Dendritic cell treated with granulocyte-macrophage colony-stimulating factor and Interleukin-4, amounts not matched to agents 40 ng/mL and 50 ng/mL, for 4 days (primary cell): ENCODE data around the gene HIGD1A.
A peak's percentile ranks its signal among the peaks of the same experiment; 100 is the strongest.
"Not testable (repeated sequence)": the region's sequence is repeated elsewhere in the genome, so short reads cannot be mapped to it uniquely, and the experiment has no call there.

Experiments used
- H3K27ac Mint-ChIP-seq: one replicate; pipeline ENCODE4 v1.8.0; 2022; ENCODE audit warnings: mild to moderate bottlenecking, mixed read lengths
- H3K27me3 Mint-ChIP-seq: one replicate; pipeline ENCODE4 v1.8.0; 2022; ENCODE audit warnings: mild to moderate bottlenecking, mixed read lengths
- H3K36me3 Mint-ChIP-seq: one replicate; pipeline ENCODE4 v1.8.0; 2022; ENCODE audit warnings: low read depth, mixed read lengths
- H3K4me1 Mint-ChIP-seq: one replicate; pipeline ENCODE4 v1.8.0; 2022; ENCODE audit warnings: low read depth, mixed read lengths
- H3K4me3 Mint-ChIP-seq: one replicate; pipeline ENCODE4 v1.8.0; 2022; ENCODE audit warnings: mild to moderate bottlenecking, moderate library complexity, mixed read lengths
- H3K9me3 Mint-ChIP-seq: one replicate; pipeline ENCODE4 v1.8.0; 2022; ENCODE audit warnings: mixed read lengths
- intact Hi-C: fragments of 100-400 bp; cut with micrococcal nuclease; formaldehyde crosslinking; loops from one replicate; pipeline ENCODE4 v1.15.0; 2022

Gene HIGD1A

DNA sequence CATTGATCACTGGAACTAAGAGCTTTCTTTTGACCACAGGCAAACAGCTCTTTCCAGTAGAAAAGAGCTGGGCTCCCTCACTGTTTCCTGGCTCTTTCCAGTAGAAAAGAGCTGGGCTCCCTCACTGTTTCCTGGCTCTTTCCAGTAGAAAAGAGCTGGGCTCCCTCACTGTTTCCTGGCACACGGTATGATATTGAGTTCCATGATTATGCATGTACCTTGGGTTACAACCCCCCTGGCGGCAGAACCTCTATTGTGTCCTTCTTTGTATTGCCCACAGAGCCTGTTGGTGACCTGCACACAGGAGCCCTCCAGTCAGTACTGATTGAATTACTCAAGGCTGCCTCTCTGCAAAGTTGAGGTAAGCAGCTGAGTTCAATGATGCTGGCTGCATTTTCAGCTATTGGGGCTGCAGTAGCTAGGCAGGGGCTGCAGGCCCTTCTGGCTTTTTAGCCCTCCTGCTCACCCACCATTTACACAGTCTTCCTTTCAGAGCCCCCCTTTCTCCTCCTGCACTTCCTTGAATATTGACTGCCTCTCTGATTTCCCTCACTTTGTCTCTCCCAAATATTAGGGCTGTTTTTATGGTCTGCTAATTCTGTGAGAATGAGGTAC lies 15.2 kb upstream of the HIGD1A start:
- no peak overlapping the region for H3K27ac Mint-ChIP-seq
- no peaks in the 10 kb centered on the region for H3K9me3 Mint-ChIP-seq
- H3K27me3 Mint-ChIP-seq = no peaks in the 10 kb centered on the region
- intact Hi-C loops = no loop called here
- H3K36me3 Mint-ChIP-seq = no peaks in the 10 kb centered on the region
- H3K4me3 Mint-ChIP-seq = no peak overlapping the region
- peaks cover 8% of the 10 kb centered on the region for H3K4me1 Mint-ChIP-seq

DNA sequence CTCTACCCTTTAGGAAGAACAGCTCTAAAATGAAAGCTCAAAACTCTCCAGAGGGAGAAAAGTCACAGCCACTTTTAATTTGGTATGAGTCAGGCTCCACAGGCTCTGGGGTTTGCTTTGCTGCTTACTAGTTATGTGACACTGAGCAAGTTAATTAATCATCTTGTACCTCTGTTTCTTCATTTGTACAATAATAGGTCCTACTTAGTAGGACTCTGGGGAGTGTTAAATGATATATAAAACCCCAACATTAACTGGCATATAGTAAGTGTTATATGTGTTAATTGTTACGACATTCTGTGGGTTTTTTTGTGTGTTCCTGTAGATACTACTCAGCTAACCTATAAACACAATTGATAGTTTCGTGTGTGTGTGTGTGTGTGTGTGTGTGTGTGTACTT lies 11.5 kb upstream of the HIGD1A start:
- H3K27me3 Mint-ChIP-seq = no peaks in the 10 kb centered on the region
- H3K4me3 Mint-ChIP-seq = no peak overlapping the region
- H3K27ac Mint-ChIP-seq = no peak overlapping the region
- H3K4me1 Mint-ChIP-seq = peaks cover 13% of the 10 kb centered on the region
- intact Hi-C loops = no loop called here
- H3K36me3 Mint-ChIP-seq = no peaks in the 10 kb centered on the region
- no peaks in the 10 kb centered on the region for H3K9me3 Mint-ChIP-seq

DNA sequence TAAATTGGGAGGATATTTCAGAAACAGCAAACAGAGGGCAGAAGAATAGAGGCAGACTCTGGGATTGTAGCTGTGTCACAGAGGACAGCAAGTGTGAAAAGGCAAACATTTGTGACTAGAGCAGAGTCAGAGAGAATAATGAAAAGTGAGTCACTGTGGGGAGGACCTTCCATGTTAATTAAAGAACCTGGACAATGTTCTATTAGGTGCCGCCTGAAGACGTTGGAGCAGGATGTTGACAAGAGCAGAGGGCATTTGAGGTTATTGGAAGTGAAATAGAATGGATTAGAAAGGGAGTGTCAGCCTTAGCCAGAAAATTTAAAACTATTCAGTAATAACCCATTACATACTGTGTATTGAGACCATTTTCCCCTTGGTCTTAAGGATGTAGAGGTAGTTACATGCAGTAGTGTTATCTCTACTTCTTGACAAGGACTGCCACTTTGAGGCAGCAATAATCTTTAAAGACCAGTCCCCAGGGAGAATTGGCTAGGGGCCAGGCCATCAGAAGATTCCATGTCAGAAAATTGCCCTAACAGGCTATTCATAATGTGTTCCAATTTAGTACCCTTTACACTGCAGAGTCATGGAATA lies 10.7 kb upstream of the HIGD1A start:
- Mint-ChIP-seq H3K4me3 (no peak overlapping the region), H3K27ac (no peak overlapping the region), H3K36me3 (no peaks in the 10 kb centered on the region), H3K4me1 (peaks cover 13% of the 10 kb centered on the region), H3K9me3 (no peaks in the 10 kb centered on the region), H3K27me3 (no peaks in the 10 kb centered on the region)
- intact Hi-C loops = no loop called here

DNA sequence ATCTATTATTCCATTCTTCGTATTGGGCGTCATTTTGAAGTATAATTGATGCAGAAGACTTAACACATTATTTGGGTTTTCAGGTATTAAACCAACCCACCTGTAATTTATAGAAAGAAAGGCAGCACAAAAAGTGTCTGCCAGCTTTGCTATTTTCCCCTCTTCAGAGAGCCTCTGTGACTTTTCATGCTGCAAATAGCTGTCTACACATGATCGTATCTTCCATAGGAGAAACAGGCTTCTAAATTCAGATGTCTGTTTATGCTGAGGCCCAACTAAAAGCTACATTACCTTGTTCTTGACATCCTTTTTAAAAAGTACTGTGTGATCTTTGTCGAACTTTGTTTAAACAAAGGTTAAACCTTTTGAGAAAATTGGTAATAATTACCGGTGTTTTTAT lies 10.0 kb upstream of the HIGD1A start:
- peaks cover 2% of the 10 kb centered on the region for H3K27me3 Mint-ChIP-seq

DNA sequence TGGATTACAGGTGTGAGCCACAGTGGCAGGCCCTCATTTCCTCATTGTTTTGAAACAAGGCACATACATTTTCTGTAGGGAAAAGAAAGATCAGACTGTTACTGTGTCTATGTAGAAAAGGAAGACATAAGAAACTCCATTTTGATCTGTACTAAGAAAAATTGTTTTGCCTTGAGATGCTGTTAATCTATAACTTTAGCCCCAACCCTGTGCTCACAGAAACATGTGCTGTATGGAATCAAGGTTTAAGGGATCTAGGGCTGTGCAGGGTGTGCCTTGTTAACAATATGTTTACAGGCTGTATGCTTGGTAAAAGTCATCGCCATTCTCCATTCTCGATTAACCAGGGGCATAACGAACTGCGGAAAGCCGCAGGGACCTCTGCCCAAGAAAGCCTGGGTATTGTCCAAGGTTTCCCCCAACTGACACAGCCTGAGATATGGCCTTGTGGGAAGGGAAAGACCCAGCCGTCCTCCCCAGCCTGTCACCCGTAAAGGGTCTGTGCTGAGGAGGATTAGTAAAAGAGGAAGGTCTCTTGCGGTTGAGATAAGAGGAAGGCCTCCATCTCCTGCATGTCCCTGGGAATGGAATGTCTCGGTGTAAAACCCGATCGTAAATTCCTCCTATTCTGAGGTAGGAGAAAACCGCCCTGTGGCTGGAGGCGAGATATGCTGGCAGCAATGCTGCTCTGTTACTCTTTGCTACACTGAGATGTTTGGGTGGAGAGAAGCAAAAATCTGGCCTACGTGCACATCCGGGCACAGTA lies 7.0 kb upstream of the HIGD1A start:
- H3K9me3 Mint-ChIP-seq, H3K36me3 Mint-ChIP-seq, H3K4me3 Mint-ChIP-seq, H3K27me3 Mint-ChIP-seq, intact Hi-C loops: not testable (repeated sequence)
- Mint-ChIP-seq H3K27ac (peak overlapping the region; percentile 15), H3K4me1 (peaks cover 13% of the 10 kb centered on the region)

More for the DNA sequence above, 10.0 kb upstream of the HIGD1A start:
- intact Hi-C loops = no loop called here
- Mint-ChIP-seq H3K9me3 (no peaks in the 10 kb centered on the region), H3K27ac (no peak overlapping the region), H3K4me1 (peaks cover 13% of the 10 kb centered on the region), H3K4me3 (no peak overlapping the region), H3K36me3 (no peaks in the 10 kb centered on the region)

DNA sequence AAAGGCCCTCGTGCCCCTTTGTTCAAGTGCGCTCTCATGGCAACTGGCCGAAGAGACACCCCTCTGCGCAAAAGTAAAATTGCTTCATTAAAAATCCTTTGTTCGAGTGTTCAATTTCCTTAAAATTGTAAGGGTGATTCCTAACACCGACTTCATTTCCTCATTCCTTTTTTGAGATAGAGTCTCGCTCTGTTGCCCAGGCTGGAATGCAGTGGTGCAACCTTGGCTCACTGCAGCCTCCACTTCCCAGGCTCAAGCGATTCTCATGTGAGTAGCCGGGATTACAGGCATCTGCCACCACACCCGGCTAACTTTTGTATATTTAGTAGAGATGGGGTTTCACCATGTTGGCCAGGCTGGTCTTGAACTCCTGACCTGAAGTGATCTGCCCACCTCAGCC lies 6.4 kb upstream of the HIGD1A start:
- peaks cover 14% of the 10 kb centered on the region for H3K27me3 Mint-ChIP-seq
- H3K4me1 Mint-ChIP-seq = peaks cover 13% of the 10 kb centered on the region
- H3K9me3 Mint-ChIP-seq, intact Hi-C loops, H3K27ac Mint-ChIP-seq, H3K4me3 Mint-ChIP-seq, H3K36me3 Mint-ChIP-seq: not testable (repeated sequence)

DNA sequence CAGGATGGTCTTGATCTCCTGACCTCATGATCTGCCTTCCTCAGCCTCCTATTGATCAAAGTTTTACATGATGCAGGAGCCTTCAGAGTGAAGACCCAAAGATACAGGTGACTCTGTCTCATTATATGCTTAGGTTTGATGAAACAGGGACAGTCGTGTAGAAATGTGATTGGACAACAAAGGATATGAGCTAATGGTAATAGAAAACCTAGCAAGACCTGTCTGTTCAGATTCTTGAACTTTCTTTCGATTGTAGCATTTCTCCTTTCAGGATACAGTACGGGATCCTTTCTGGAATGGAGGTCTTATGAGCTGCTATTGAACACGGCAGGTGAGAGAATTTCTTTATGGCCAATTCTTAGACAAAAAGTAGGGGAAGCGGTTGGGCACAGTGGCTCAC lies 4.9 kb upstream of the HIGD1A start, which contains the start of gene ACKR2:
TSS of gene ACKR2 (plus strand) at position 244 of the 400 bp plus-strand sequence. CDS start 55,058 bp downstream, outside the sequence.
- no peak within 1 kb of the TSS for H3K4me3 Mint-ChIP-seq
- H3K27ac Mint-ChIP-seq = no peak within 1 kb of the TSS
- H3K36me3 Mint-ChIP-seq = peaks cover 5% of the 10 kb centered on the region
- H3K4me1 Mint-ChIP-seq = peaks cover 13% of the 10 kb centered on the region
- intact Hi-C loops = no loop called here
- no peaks in the 10 kb centered on the region for H3K9me3 Mint-ChIP-seq
- H3K27me3 Mint-ChIP-seq = peaks cover 20% of the 10 kb centered on the region

DNA sequence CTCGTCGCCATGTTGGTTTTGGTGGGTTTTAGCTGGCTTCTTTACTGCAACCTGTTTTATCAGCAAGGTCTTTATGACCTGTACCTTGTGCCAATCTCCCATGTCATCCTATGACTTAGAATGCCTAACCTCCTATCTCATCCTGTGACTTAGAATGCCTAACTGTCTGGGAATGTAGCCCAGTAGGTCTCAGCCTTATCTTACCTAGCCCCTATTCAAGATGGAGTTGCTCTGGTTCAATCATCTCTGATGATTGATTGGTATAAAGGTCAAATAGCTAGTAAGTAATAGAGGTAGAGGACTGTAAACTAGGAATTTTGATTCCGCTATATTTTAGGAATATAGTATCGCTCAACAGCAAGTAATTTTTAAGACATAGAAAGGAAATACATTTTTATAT lies 3.6 kb upstream of the HIGD1A start:
- Mint-ChIP-seq H3K9me3 (no peaks in the 10 kb centered on the region), H3K36me3 (peaks cover 12% of the 10 kb centered on the region), H3K27ac (no peak overlapping the region), H3K27me3 (peaks cover 20% of the 10 kb centered on the region), H3K4me3 (no peak overlapping the region), H3K4me1 (peaks cover 17% of the 10 kb centered on the region)
- intact Hi-C loops = no loop called here

DNA sequence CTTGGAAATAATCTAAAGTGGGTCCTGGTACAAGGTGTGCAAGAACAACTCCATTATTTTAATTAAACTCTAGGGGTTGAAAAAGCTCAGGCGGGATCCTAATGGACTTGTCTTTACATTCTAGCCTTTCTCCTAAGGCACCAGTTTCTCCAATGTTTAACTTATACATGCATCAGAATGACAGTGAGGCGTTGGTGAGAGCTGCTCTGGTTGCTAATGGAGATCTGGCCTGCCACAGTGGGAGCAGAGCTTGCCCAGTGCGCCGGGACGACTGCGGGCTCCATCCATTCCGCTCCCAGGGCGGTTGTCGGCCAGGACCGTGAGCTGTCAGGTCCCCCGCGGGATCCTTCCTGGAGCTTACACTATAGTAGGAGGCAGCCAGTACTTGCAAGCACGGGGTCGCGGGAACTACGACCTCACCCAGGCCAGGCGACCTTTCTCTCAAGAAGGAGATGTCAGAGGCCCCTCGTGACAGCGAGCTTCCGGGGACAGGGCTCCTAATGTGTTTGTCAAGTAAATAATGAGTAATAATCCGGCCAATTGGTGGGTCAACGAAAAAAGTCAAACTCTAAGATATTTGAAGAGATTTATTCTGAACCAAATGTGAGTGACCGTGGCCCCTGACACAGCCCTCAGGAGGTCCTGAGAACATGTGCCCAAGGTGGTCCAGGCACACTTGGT lies 991 bp upstream of the HIGD1A start:
- Mint-ChIP-seq H3K4me3 (peak overlapping the region; percentile 7), H3K27ac (no peak overlapping the region), H3K36me3 (peaks cover 12% of the 10 kb centered on the region), H3K4me1 (peaks cover 25% of the 10 kb centered on the region), H3K27me3 (peaks cover 20% of the 10 kb centered on the region), H3K9me3 (no peaks in the 10 kb centered on the region)
- intact Hi-C loops = no loop called here

DNA sequence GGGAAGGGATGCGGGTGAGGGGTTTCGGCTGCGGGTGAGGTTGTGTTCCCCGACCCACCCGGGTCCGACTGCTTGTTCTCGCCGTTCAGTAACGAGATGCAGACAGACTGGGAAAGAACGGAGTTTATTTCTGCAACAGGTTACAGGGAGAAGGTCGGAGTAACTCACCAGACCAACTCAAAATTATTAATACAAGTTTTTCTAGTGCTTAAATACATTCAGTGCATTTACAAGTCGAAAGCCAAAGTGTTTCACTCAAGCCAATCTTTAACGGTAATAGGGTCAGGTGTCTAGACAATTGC lies 492 bp upstream of the HIGD1A start:
- Mint-ChIP-seq H3K27ac (peak overlapping the region; percentile 92), H3K27me3 (peaks cover 20% of the 10 kb centered on the region), H3K4me1 (peaks cover 30% of the 10 kb centered on the region), H3K36me3 (peaks cover 12% of the 10 kb centered on the region), H3K9me3 (no peaks in the 10 kb centered on the region), H3K4me3 (peak overlapping the region; percentile 94)
- intact Hi-C loops = no loop called here

DNA sequence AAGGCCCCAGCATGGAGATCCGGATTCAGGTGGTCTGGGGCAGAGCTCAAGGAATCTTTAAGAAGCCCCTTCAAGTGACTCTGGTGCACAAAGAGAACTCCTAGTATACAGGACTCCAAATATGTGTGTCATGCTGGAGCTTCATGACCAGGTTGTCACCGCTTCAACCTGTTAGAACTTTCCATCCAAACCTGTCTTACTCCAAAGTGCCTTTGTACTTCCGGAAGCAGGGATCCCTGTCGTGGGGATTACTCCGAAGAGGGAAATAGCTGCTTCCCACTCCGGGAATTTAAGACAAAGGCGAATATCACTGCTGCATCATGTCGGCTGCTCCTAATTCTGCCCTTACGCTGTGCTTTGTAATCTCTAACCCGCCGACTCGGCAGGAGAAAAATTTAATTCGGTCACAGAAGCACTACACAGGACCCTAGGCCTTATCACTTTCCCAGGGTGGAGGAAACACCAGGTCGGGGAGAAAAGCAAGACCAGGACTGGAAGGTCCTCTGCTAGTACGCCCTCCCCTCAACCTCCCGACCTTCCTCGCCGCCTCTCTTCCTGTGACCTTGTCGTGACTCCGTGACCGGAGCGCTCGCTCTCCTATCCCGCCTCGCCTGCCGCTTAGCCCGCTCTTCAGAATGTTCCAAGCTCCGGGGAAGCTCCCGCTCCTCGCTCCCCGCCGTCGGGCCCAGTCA lies 730 bp downstream of the HIGD1A start:
- H3K27me3 Mint-ChIP-seq = peaks cover 18% of the 10 kb centered on the region
- H3K4me1 Mint-ChIP-seq = peaks cover 38% of the 10 kb centered on the region

DNA sequence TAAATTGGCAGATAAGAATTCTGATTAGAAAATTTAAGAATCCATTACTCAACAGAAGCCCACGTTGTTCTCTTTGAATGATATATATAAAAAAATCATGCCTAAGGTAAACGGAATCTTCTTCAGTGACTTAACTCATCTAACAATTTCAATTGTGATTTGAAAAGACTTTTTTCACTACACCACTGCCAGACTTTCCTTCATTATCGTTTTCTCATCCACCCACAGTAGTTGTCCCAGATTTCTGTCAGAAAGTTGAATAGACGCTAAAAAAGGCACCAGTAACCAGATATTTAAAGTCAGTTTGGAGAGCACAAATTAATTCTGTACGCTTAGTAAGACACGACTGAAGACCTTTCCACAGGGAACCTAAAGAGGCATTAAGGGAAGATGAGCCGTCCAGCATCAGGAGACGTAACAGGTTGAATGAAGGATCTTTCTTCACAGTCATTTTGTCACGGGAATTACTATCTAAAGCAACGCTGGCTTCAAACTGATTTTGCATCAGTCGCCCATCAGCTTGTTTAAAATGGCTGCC lies 1.3 kb downstream of the HIGD1A start:
- H3K27ac Mint-ChIP-seq = peak overlapping the region; percentile 92
- H3K9me3 Mint-ChIP-seq = no peaks in the 10 kb centered on the region
- H3K4me3 Mint-ChIP-seq = peak overlapping the region; percentile 94
- peaks cover 38% of the 10 kb centered on the region for H3K4me1 Mint-ChIP-seq
- peaks cover 12% of the 10 kb centered on the region for H3K36me3 Mint-ChIP-seq
- H3K27me3 Mint-ChIP-seq = peaks cover 18% of the 10 kb centered on the region
- intact Hi-C loops = no loop called here

More for the DNA sequence above, 730 bp downstream of the HIGD1A start:
- peak overlapping the region; percentile 94 for H3K4me3 Mint-ChIP-seq
- intact Hi-C loops = no loop called here
- peaks cover 12% of the 10 kb centered on the region for H3K36me3 Mint-ChIP-seq
- no peaks in the 10 kb centered on the region for H3K9me3 Mint-ChIP-seq
- peak overlapping the region; percentile 92 for H3K27ac Mint-ChIP-seq

DNA sequence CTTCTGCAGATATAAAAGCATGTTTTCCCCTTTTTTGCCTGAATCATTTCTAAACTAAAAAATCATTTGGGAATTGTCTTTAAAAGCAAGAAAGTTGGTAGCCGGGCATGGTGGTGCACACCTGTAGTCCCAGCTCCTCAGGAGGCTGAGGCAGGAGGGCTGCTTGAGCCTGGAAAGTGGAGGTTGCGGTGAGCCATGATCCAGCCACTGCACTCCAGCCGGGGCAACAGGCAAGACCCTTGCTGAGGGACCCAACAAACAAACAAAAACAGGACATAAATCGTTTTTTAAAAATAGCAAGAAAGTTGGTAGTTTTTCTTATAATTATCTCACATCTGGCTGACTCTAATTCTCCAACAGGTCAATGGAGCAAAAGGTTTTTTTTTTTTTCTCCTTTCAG lies 2.5 kb downstream of the HIGD1A start:
- Mint-ChIP-seq H3K27ac (no peak overlapping the region), H3K4me1 (peaks cover 38% of the 10 kb centered on the region), H3K4me3 (no peak overlapping the region), H3K36me3 (peaks cover 12% of the 10 kb centered on the region), H3K27me3 (peaks cover 16% of the 10 kb centered on the region), H3K9me3 (no peaks in the 10 kb centered on the region)
- intact Hi-C loops = no loop called here
